GM12874 (cell line): ENCODE measurements around the gene KCNMA1.

Experiments used
- TF ChIP-seq, protein P1 (sequence below): IDR thresholded peaks from 2 replicates; pipeline ENCODE4 v1.5.1; 2011; ENCODE audit warnings: low read depth, mild to moderate bottlenecking, control low read depth, low read length, moderate library complexity; ENCODE audit not compliant: insufficient read depth

The KCNMA1 gene

DNA sequence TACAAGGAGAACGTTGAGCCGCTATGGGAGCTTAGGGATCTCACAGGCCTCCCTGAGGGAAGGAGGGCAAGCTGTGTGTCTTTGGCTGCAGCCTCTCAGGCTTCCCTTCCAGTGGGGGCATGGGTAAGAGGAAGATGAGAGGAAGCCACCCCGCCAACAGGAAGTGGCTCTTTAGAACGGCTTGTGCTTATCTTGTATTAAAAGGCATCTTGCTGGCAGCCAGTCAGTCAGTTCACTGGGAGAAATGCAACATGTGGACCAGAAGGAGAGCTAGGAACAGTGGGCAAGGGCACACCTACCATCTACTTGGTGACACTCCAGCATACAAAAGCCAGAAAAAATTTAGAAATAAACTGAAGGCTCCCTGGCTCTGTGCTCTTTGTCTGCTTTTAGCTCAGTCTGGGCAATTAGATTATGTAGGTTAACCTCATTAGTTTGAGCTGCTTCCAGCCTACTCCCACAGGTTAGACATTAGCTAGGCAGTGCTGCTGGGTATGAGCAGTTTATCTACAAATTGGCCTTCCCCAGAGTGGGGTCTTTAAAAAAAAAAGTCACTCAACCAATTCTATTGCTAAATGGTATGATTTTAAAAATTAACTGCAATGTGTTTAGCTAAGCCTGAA lies 595.9 kb downstream of the KCNMA1 start:
- TF ChIP-seq, protein P1, sequence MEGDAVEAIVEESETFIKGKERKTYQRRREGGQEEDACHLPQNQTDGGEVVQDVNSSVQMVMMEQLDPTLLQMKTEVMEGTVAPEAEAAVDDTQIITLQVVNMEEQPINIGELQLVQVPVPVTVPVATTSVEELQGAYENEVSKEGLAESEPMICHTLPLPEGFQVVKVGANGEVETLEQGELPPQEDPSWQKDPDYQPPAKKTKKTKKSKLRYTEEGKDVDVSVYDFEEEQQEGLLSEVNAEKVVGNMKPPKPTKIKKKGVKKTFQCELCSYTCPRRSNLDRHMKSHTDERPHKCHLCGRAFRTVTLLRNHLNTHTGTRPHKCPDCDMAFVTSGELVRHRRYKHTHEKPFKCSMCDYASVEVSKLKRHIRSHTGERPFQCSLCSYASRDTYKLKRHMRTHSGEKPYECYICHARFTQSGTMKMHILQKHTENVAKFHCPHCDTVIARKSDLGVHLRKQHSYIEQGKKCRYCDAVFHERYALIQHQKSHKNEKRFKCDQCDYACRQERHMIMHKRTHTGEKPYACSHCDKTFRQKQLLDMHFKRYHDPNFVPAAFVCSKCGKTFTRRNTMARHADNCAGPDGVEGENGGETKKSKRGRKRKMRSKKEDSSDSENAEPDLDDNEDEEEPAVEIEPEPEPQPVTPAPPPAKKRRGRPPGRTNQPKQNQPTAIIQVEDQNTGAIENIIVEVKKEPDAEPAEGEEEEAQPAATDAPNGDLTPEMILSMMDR = no peak

DNA sequence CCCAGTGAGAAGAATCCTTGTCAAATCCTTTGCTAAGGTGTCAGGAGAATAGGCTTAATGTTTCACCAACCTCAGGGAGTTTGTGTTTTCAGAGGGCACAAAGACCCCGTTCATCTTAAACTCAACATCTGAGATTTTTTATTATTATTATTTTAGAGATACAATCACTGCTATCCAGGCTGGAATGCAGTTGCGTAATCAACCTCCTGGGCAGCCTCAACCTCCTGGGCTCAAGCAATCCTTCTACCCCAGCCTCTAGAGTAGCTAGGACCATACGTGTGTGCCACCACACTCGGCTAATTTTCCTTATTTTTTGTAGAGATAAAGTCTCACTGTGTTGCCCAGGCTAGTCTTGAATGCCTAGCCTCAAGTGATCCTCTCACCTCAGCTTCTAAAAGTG lies 599.2 kb downstream of the KCNMA1 start:
- TF ChIP-seq, protein P1 = no peak

DNA sequence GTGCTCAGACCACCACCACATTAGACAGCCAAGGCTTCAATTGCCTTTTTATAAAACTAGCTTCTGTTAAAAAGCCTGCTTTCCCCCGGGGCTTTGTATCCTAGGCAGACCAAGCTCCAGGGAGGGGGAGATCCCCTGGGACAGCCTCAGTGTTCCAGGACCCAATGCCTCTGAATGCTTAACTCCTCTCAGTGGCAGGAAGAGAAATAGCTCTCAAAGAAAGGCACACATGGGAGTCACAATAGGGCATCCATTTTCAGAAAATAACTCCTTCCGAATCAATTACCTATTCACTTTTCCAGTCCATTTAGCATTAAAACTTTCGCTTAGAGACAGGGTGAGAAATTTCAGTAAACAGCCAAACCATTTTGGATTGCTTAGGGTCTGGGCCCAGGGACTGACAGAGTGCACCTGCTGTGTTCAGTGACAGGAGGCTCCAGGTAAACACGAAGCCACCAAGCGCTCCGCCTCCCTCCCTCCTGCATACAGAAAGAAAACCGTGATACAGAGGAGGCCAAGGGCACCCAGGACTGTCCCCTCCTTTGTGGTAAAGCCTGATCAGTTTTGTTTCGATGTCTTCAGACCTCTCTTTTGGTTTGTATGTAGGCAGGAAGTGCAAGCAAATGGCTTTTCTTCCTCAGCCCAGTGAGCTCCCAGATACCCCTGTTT lies 599.7 kb downstream of the KCNMA1 start:
- TF ChIP-seq, protein P1 = no peak

DNA sequence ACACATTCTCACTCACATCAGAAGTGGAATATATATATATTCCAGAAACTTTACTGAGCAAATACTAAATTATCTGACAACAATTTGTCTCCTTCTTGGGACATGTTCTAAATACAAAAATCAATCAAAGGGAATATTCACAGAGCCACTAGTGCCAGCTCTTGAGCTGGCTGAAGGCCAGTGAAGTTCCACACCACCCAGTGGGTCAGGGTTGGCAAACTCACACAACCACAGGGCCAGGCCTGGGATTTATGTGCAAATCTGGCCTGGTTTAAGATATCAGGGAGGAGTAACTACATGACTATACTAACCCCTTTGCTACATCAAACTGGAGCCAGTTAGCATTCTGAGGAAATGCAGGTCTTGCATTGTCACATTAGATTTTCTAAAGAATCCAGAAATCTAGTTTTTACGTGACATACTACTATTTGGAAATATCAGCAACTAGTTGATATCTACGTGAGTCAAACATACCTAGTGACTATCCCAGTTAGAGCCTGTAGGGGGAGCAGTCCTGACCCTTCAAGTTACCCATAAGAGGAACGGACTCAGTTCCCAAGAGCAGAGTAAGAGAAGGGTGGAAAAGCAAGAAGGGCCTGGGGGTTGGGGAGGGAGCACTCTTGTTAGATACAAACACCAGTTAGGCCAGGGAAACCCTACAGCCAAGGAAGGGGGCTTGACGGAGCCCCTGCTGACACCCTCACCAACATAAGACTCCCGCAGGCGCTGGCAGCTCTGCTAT lies 600.4 kb downstream of the KCNMA1 start:
- TF ChIP-seq, protein P1 = peak; percentile 60

DNA sequence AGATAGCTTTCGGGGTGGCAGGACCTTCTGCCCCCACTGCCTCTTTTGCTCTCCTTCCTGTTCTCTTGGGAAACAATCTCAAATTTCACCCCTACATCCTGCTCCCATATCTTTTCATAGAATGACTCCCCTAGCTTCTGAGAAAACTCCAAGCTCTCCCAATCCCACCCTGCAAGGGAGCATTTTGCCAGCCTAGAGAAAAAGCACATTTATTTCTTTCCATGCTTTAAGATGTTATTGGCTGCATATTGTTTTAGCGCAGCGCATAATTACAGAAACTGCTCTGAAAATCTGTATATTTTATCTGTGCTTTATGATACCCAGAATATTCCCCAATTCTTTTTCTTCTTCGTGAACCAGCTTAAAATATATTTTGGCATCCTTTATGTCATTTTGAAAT lies 601.3 kb downstream of the KCNMA1 start:
- TF ChIP-seq, protein P1 = no peak

DNA sequence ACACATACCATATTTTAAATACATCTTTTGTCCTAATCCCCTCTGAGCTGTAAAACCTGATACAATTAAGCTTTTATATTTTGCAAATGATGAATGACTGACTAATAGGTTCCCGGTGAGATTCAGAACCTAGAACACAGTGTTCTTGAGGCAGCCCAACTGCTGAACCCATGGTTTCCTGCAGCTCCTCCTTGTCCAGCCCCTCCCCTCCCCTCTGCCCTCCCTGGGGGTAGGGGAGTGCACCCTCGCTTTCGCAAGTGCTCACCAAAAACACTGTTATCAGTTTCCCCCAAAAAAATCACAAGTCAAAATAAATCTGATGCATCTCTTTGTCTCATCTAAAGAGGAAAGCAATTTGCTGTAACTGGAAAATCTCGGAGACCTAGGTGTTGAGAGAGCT lies 602.8 kb downstream of the KCNMA1 start:
- TF ChIP-seq, protein P1 = no peak

DNA sequence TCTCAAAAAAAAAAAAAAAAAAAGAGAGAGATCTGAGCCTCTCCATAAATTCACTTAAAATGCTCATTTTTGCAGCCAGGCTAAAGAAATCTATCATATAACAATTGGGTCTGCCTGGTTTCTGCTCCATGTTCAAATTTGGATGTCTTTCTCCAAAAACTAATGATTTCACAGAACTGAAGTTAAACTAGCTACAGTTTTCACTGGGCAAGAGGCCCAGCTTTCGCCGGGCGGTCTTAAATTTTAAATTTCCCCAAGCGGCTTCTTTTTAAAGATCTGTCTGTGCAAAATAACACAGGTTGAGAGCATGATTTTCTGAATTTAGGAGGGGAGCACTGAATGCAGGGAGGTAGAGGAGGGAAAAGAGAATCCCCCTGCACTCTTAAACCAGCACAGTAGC lies 603.4 kb downstream of the KCNMA1 start:
- TF ChIP-seq, protein P1 = no peak
